GM21576 (cell line): ENCODE measurements around the gene OLFML2A.
"Not testable (repeated sequence)": the region's sequence is repeated elsewhere in the genome, so short reads cannot be mapped to it uniquely, and the experiment has no call there.

ENCODE experiments used
- ATAC-seq: cut with Tn5 transposase; IDR thresholded peaks from one replicate; pipeline ENCODE4 v1.9.1; 2021; ENCODE audit warnings: mild to moderate bottlenecking, moderate library complexity; ENCODE audit not compliant: unreplicated experiment

The OLFML2A gene

GRCh38 chr9:124776954-124777648, at the start of gene OLFML2A:
Gene OLFML2A, plus strand, starts transcription at chr9:124777133. Its CDS starts 138 bp downstream, at chr9:124777271.
- ATAC-seq: no peak

GRCh38 chr9:124730772-124731171, 46.2 kb upstream of the OLFML2A start:
- ATAC-seq: no peak

GRCh38 chr9:124733964-124734740, 42.8 kb upstream of the OLFML2A start:
- no peak for ATAC-seq

GRCh38 chr9:124734741-124735083, 42.2 kb upstream of the OLFML2A start:
- not testable (repeated sequence) for ATAC-seq

- ATAC-seq: no peak
Measured at GRCh38 chr9:124735121-124735520, 41.8 kb upstream of the OLFML2A start.

GRCh38 chr9:124738075-124738474, 38.9 kb upstream of the OLFML2A start:
- not testable (repeated sequence) for ATAC-seq

- no peak for ATAC-seq
Measured at GRCh38 chr9:124739360-124739759, 37.6 kb upstream of the OLFML2A start.

- no peak for ATAC-seq
Measured at GRCh38 chr9:124741149-124741548, 35.8 kb upstream of the OLFML2A start.

- ATAC-seq: no peak
Measured at GRCh38 chr9:124741662-124742061, 35.3 kb upstream of the OLFML2A start.

- ATAC-seq: no peak
Measured at GRCh38 chr9:124742940-124743339, 34.0 kb upstream of the OLFML2A start.

- no peak for ATAC-seq
Measured at GRCh38 chr9:124743686-124744348, 33.1 kb upstream of the OLFML2A start.

- no peak for ATAC-seq
Measured at GRCh38 chr9:124747065-124747464, 29.9 kb upstream of the OLFML2A start.

GRCh38 chr9:124749284-124749683, 27.6 kb upstream of the OLFML2A start:
- no peak for ATAC-seq

GRCh38 chr9:124749781-124750180, 27.2 kb upstream of the OLFML2A start:
- ATAC-seq: no peak

- no peak for ATAC-seq
Measured at GRCh38 chr9:124752967-124753366, 24.0 kb upstream of the OLFML2A start.

GRCh38 chr9:124754289-124754688, 22.6 kb upstream of the OLFML2A start:
- no peak for ATAC-seq

- no peak for ATAC-seq
Measured at GRCh38 chr9:124755061-124755460, 21.9 kb upstream of the OLFML2A start.

- no peak for ATAC-seq
Measured at GRCh38 chr9:124756011-124756410, 20.9 kb upstream of the OLFML2A start.

- ATAC-seq: no peak
Measured at GRCh38 chr9:124757616-124758015, 19.3 kb upstream of the OLFML2A start.

- no peak for ATAC-seq
Measured at GRCh38 chr9:124758061-124758460, 18.9 kb upstream of the OLFML2A start.

GRCh38 chr9:124758691-124759090, 18.2 kb upstream of the OLFML2A start:
- ATAC-seq: no peak

GRCh38 chr9:124759327-124759726, 17.6 kb upstream of the OLFML2A start:
- no peak for ATAC-seq
